Gastroesophageal sphincter (tissue), 4 donors: ENCODE results near the gene SLC25A48. TPM values are rescaled to one million over a fixed set of nuclear protein-coding genes. Genes with fewer than 3 reads are reported as not detected.

Experiments used
- ATAC-seq: fragments of 150-250 bp; one replicate; pipeline ENCODE4 v1.9.1; 2016; ENCODE audit warnings: mild to moderate bottlenecking, moderate library complexity
- H3K27ac ChIP-seq, 4 donors: fragments of 200-600 bp; sonication (generic) in 3 of 4; 1 replicate in 3 of 4; 2 replicates in 1 of 4; pipeline ENCODE4 v1.5.1; 2016 to 2019
- H3K27me3 ChIP-seq: fragments of 200-600 bp; sonication (generic); one replicate; pipeline ENCODE4 v1.5.1; 2019
- H3K36me3 ChIP-seq, 2 donors: fragments of 200-600 bp; sonication (generic); one replicate each; pipeline ENCODE4 v1.5.1; 2019; ENCODE audit warnings: control low read depth in 1 of 2
- H3K4me1 ChIP-seq, 3 donors: fragments of 200-600 bp; sonication (generic); 1 replicate in 2 of 3; 2 replicates in 1 of 3; pipeline ENCODE4 v1.5.1; 2016 to 2019; ENCODE audit warnings: control low read depth in 2 of 3
- H3K4me3 ChIP-seq, 2 donors: fragments of 200-600 bp; sonication (generic); one replicate each; pipeline ENCODE4 v1.5.1; 2019; ENCODE audit warnings: mild to moderate bottlenecking in 1 of 2, moderate library complexity in 1 of 2
- H3K9me3 ChIP-seq, 3 donors: fragments of 200-600 bp; sonication (generic); one replicate each; pipeline ENCODE4 v1.5.1; 2017 to 2019; ENCODE audit warnings: control low read depth in 2 of 3
- CTCF ChIP-seq, 4 experiments: fragments of 200-600 bp in 2 of 4; fragments of 450-650 bp in 2 of 4; sonication (generic) in 1 of 4; IDR thresholded peaks; one replicate each; pipeline ENCODE4 v1.5.1; 2017 to 2019; ENCODE audit warnings: antibody characterized with exemption in 4 of 4, mild to moderate bottlenecking in 2 of 4, moderate library complexity in 2 of 4
- EP300 ChIP-seq: sonication (generic); formaldehyde crosslinking; IDR thresholded peaks from one replicate; pipeline ENCODE4 v1.6.1; 2017; ENCODE audit warnings: antibody characterized with exemption, mild to moderate bottlenecking
- POLR2A ChIP-seq, 2 donors: fragments of 450-650 bp; IDR thresholded peaks; one replicate each; pipeline ENCODE4 v1.6.1; 2017; ENCODE audit warnings: antibody characterized with exemption in 2 of 2, mild to moderate bottlenecking in 2 of 2, moderate library complexity in 1 of 2
- POLR2AphosphoS5 ChIP-seq: sonication (generic); formaldehyde crosslinking; IDR thresholded peaks from one replicate; pipeline ENCODE4 v1.6.1; 2017; ENCODE audit warnings: antibody characterized with exemption
- WGBS, 2 donors: methylation state at CpG; one replicate each; pipeline ENCODE4 v1.1.5; 2018; ENCODE audit warnings: low coverage in 1 of 2; 5-methylcytosine and 5-hydroxymethylcytosine counted together
- total RNA-seq, 4 donors: library from RNA; depleted of rRNA; stranded (reverse); fragments of >200 nt; gene quantifications; one replicate each; pipeline ENCODE4 v1.1.0, GENCODE V29; 2016

The SLC25A48 gene
- total RNA-seq, 4 donors from 2014 or later: 0.27 TPM; not detected in 3

GRCh38 chr5:135913713-135914626, 79.5 kb downstream of the SLC25A48 start:
- WGBS, 2 donors: 55 to 61% methylated on average over 4 of the region's 4 CpGs

GRCh38 chr5:135915466-135916001, 81.1 kb downstream of the SLC25A48 start:
- Histone ChIP-seq H3K36me3 (no peaks in the 10 kb centered on the region), H3K4me3 (no peak overlapping the region), H3K27ac (no peak overlapping the region), H3K27me3 (peaks cover 38% of the 10 kb centered on the region), H3K9me3 (no peaks in the 10 kb centered on the region), H3K4me1 (no peaks in the 10 kb centered on the region)
- TF ChIP-seq EP300: no peak
- no peak for ATAC-seq
- 79 to 84% methylated on average over 5 of the region's 5 CpGs for WGBS, 2 donors

More at GRCh38 chr5:135913713-135914626, 79.5 kb downstream of the SLC25A48 start:
- H3K9me3 ChIP-seq: no peaks in the 10 kb centered on the region
- H3K4me3 ChIP-seq: no peak overlapping the region
- no peaks in the 10 kb centered on the region for H3K36me3 ChIP-seq
- TF ChIP-seq POLR2AphosphoS5 (no peak), POLR2A (IDR thresholded peaks at IDR 0.05) (no peak), EP300 (no peak), CTCF (IDR thresholded peaks at IDR 0.05) (no peak)
- ATAC-seq: no peak
- peaks cover 53% of the 10 kb centered on the region for H3K27me3 ChIP-seq
- no peak overlapping the region for H3K27ac ChIP-seq
- no peaks in the 10 kb centered on the region for H3K4me1 ChIP-seq

- TF ChIP-seq CTCF (IDR thresholded peaks at IDR 0.05): no peak
- no peak for TF ChIP-seq EP300
- TF ChIP-seq POLR2AphosphoS5: no peak
- TF ChIP-seq POLR2A (IDR thresholded peaks at IDR 0.05): no peak
- Histone ChIP-seq H3K27ac (no peak overlapping the region), H3K36me3 (no peaks in the 10 kb centered on the region), H3K27me3 (peaks cover 28% of the 10 kb centered on the region), H3K9me3 (no peaks in the 10 kb centered on the region), H3K4me1 (no peaks in the 10 kb centered on the region), H3K4me3 (no peak overlapping the region)
- 79 to 87% methylated on average over 3 to 8 of the region's 8 CpGs for WGBS, 2 donors
- no peak for ATAC-seq
These were observed 82.3 kb downstream of the SLC25A48 start for GRCh38 chr5:135916638-135917263.

GRCh38 chr5:135920199-135920598, 85.7 kb downstream of the SLC25A48 start:
- H3K9me3 ChIP-seq: no peaks in the 10 kb centered on the region
- peaks cover 18% of the 10 kb centered on the region for H3K27me3 ChIP-seq
- no peaks in the 10 kb centered on the region for H3K4me1 ChIP-seq
- TF ChIP-seq POLR2AphosphoS5 (no peak), EP300 (no peak), POLR2A (IDR thresholded peaks at IDR 0.05) (no peak), CTCF (IDR thresholded peaks at IDR 0.05) (no peak)
- H3K36me3 ChIP-seq: no peaks in the 10 kb centered on the region
- ATAC-seq: no peak
- 55 to 68% methylated on average over 3 of the region's 3 CpGs for WGBS, 2 donors
- no peak overlapping the region for H3K4me3 ChIP-seq
- H3K27ac ChIP-seq: no peak overlapping the region

- H3K36me3 ChIP-seq: no peaks in the 10 kb centered on the region
- 14 to 17% methylated on average over 1 of the region's 1 CpG for WGBS, 2 donors
- peaks cover 19% of the 10 kb centered on the region for H3K27me3 ChIP-seq
- no peaks in the 10 kb centered on the region for H3K9me3 ChIP-seq
- H3K27ac ChIP-seq: no peak overlapping the region
- TF ChIP-seq CTCF (IDR thresholded peaks at IDR 0.05) (no peak), POLR2A (IDR thresholded peaks at IDR 0.05) (no peak), POLR2AphosphoS5 (no peak), EP300 (no peak)
- H3K4me1 ChIP-seq: no peaks in the 10 kb centered on the region
- H3K4me3 ChIP-seq: no peak overlapping the region
- no peak for ATAC-seq
These were observed 86.9 kb downstream of the SLC25A48 start for GRCh38 chr5:135921388-135921787.
